GM12878 (cell line): ENCODE data around the gene HTR1D. TPM values are rescaled to one million over a fixed set of nuclear protein-coding genes. Genes with fewer than 3 reads are reported as not detected.
A peak's percentile ranks its signal among the peaks of the same experiment; 100 is the strongest.

Source experiments
- ATAC-seq: fragments of 200-7000 bp; cut with Tn5 transposase; 3 replicates; pipeline ENCODE4 v1.9.1; 2020; ENCODE audit warnings: mild to moderate bottlenecking, moderate library complexity
- BruUV-seq: library from RNA; stranded (reverse); fragments of 400-500 nt; replicated peaks from 2 replicates; lab custom pipeline; 2021; lab: Mats Ljungman, UMichigan
- CTCF ChIA-PET: fragments of 300-600 bp; sonication (Branson Sonifier 250); formaldehyde crosslinking; extraction: SDS; loops from one replicate; lab custom pipeline; 2021; ENCODE audit warnings: inconsistent platforms; lab: Yijun Ruan, JAX
- POLR2A ChIA-PET: fragments of 350-600 bp; formaldehyde crosslinking; extraction: SDS; loops from one replicate; lab custom pipeline; 2021; ENCODE audit warnings: inconsistent platforms; lab: Charles Lee
- RAD21 ChIA-PET: fragments of 300-600 bp; sonication (Branson Sonifier 250); formaldehyde crosslinking; loops from one replicate; lab custom pipeline; 2023; ENCODE audit warnings: antibody characterized with exemption; ENCODE audit not compliant: unreplicated experiment; lab: Charles Lee
- SMC1A ChIA-PET: fragments of 300-600 bp; sonication (Branson Sonifier 250); formaldehyde crosslinking; loops from one replicate; lab custom pipeline; 2023; ENCODE audit not compliant: unreplicated experiment, uncharacterized antibody; lab: Charles Lee
- DNase-seq: peaks from one replicate; pipeline ENCODE4 v3.0.0-alpha.2; 2011; ENCODE audit warnings: low read depth, low spot score
- FAIRE-seq: peaks from 3 replicates; lab custom pipeline; 2011; peaks lifted over from hg19 to GRCh38; lab: Jason Lieb, UNC
- H2AFZ ChIP-seq: 2 replicates; pipeline ENCODE4 v1.6.0; 2011; ENCODE audit warnings: low read depth, low read length, control low read depth; ENCODE audit not compliant: control insufficient read depth
- H3K27ac ChIP-seq: 2 replicates; pipeline ENCODE4 v1.5.1; 2011; ENCODE audit warnings: control low read depth; ENCODE audit not compliant: control insufficient read depth, insufficient read depth
- H3K27me3 ChIP-seq, 2 experiments: replicated peaks in 1 of 2; 2 replicates each; pipeline versions ENCODE4 v1.6.0 to v1.6.1; 2011; ENCODE audit warnings: low read length in 1 of 2; ENCODE audit not compliant: control insufficient read depth in 2 of 2, insufficient read depth in 2 of 2
- H3K36me3 ChIP-seq, 2 experiments: 2 replicates each; pipeline ENCODE4 v1.5.1; 2011; ENCODE audit warnings: low read length in 1 of 2; ENCODE audit not compliant: control insufficient read depth in 2 of 2, insufficient read depth in 2 of 2
- H3K4me1 ChIP-seq: 2 replicates; pipeline ENCODE4 v1.6.1; 2011; ENCODE audit warnings: mild to moderate bottlenecking, low read length, moderate library complexity, mixed read lengths; ENCODE audit not compliant: control insufficient read depth, insufficient read depth
- H3K4me2 ChIP-seq: 2 replicates; pipeline ENCODE4 v1.6.0; 2011; ENCODE audit warnings: control low read depth; ENCODE audit not compliant: control insufficient read depth, insufficient read depth
- H3K4me3 ChIP-seq: fragments of 200-600 bp; sonication (generic); 2 replicates; pipeline ENCODE4 v1.5.1; 2016
- H3K79me2 ChIP-seq: 2 replicates; pipeline ENCODE4 v1.6.0; 2011; ENCODE audit warnings: low read length; ENCODE audit not compliant: control insufficient read depth, insufficient read depth
- H3K9ac ChIP-seq: 2 replicates; pipeline ENCODE4 v1.8.0; 2011; ENCODE audit warnings: low read length, control low read depth, mixed read lengths; ENCODE audit not compliant: control insufficient read depth, insufficient read depth
- H3K9me3 ChIP-seq: replicated peaks from 3 replicates; pipeline ENCODE4 v1.5.1; 2011; ENCODE audit warnings: mild to moderate bottlenecking, low read length; ENCODE audit not compliant: control insufficient read depth, insufficient read depth
- H4K20me1 ChIP-seq: 2 replicates; pipeline ENCODE4 v1.6.0; 2011; ENCODE audit not compliant: control insufficient read depth, insufficient read depth
- EGR1 ChIP-seq, 2 experiments: IDR thresholded peaks; 1 replicate in 1 of 2; 2 replicates in 1 of 2; pipeline ENCODE4 v1.6.1; 2011 to 2012; ENCODE audit warnings: low read depth in 2 of 2, low read length in 2 of 2, borderline replicate concordance in 1 of 2, mild to moderate bottlenecking in 1 of 2, moderate library complexity in 1 of 2
- JUNB ChIP-seq: IDR thresholded peaks from 2 replicates; pipeline ENCODE4 v1.6.1; 2016; ENCODE audit warnings: antibody characterized with exemption, mild to moderate bottlenecking
- PAX8 ChIP-seq: fragments of 450-650 bp; IDR thresholded peaks from 2 replicates; pipeline ENCODE4 v1.6.1; 2017; ENCODE audit warnings: mild to moderate bottlenecking, moderate library complexity
- PML ChIP-seq: IDR thresholded peaks from 2 replicates; pipeline ENCODE4 v1.6.1; 2012; ENCODE audit warnings: low read length, inconsistent platforms
- RB1 ChIP-seq: fragments of 450-650 bp; formaldehyde crosslinking; IDR thresholded peaks from 2 replicates; pipeline ENCODE4 v1.6.1; 2017; ENCODE audit warnings: mild to moderate bottlenecking, borderline replicate concordance
- SMC3 ChIP-seq: IDR thresholded peaks from 2 replicates; pipeline ENCODE4 v1.6.1; 2011; ENCODE audit warnings: low read length, improper control_type of control experiment, borderline replicate concordance
- ZBTB40 ChIP-seq: fragments of 450-650 bp; IDR thresholded peaks from 2 replicates; pipeline ENCODE4 v1.6.1; 2016; ENCODE audit warnings: mild to moderate bottlenecking, moderate library complexity, borderline replicate concordance
- WGBS: methylation state at CpG from one replicate; pipeline ENCODE4 v1.1.6; 2016; ENCODE audit warnings: low lambda C conversion rate; ENCODE audit not compliant: insufficient replicate concordance, insufficient coverage; ENCODE audit errors: missing lambda C conversion rate; 5-methylcytosine and 5-hydroxymethylcytosine counted together
- in situ Hi-C: fragments of 300-500 bp; cut with MboI; formaldehyde crosslinking; loops from 9 replicates; pipeline ENCODE4 v1.14.3; 2018; ENCODE audit warnings: mixed read lengths
- intact Hi-C: fragments of 100-400 bp; cut with micrococcal nuclease; formaldehyde crosslinking; loops from one replicate; pipeline ENCODE4 v1.14.2; 2022; ENCODE audit not compliant: unreplicated experiment
- polyA plus RNA-seq, 11 experiments: library from polyadenylated mRNA; depleted of rRNA in 4 of 11; unstranded in 6 of 11; stranded (reverse) in 5 of 11; fragments of >200 nt; fragmentation: Nextera tagmentation in 4 of 11; fragmentation: Illumina TruSeq in 1 of 11; extraction: Ambion mirVana in 4 of 11; extraction: Trizol in 1 of 11; gene quantifications; 1 replicate in 1 of 11; 2 replicates in 10 of 11; pipeline versions ENCODE4 v1.2.1 to v1.2.3, GENCODE V29; 2011 to 2016; ENCODE audit warnings: inconsistent platforms in 2 of 11, missing spikeins in 2 of 11, low read depth in 1 of 11
- total RNA-seq, 4 experiments: library from RNA; depleted of rRNA in 3 of 4; stranded (reverse); fragments of >200 nt in 3 of 4; fragmentation: Illumina TruSeq in 1 of 4; extraction: Trizol in 1 of 4; gene quantifications; 2 replicates each; pipeline versions ENCODE4 v1.2.1 to v1.2.3, GENCODE V29; 2013 to 2021
- TF ChIP-seq, protein P1 (sequence below), 3 experiments: IDR thresholded peaks in 2 of 3; conservative IDR thresholded peaks in 1 of 3; 2 replicates each; pipeline ENCODE4 v1.5.1; 2011; ENCODE audit warnings: low read depth in 3 of 3, low read length in 3 of 3, mild to moderate bottlenecking in 3 of 3, control low read depth in 2 of 3, moderate library complexity in 2 of 3, inconsistent platforms in 1 of 3, mixed read lengths in 1 of 3; ENCODE audit not compliant: control insufficient read depth in 2 of 3, insufficient read depth in 1 of 3; ENCODE audit errors: extremely low read depth in 1 of 3
- TF ChIP-seq, protein P2 (sequence below): fragments of 450-650 bp; IDR thresholded peaks from 2 replicates; pipeline ENCODE4 v1.6.1; 2016; ENCODE audit warnings: mild to moderate bottlenecking
- TF ChIP-seq, protein P3 (sequence below): fragments of 450-650 bp; formaldehyde crosslinking; IDR thresholded peaks from 2 replicates; pipeline ENCODE4 v1.5.0; 2022; ENCODE audit warnings: mild to moderate bottlenecking, missing genetic modification characterization

The HTR1D gene
- total and polyA plus RNA-seq, 10 of the 15 experiments (the other 5 are each of a cell fraction or from before 2014, with no cell fraction given) = 0.07 TPM; not detected in 9

- RAD21 ChIA-PET = interaction anchor here (0.8 to 7.0 kb wide), 37 partner anchors 10 to 355 kb away, joined by 3 to 338 read pairs (median 5); partner anchors contain the start of genes LACTBL1 and LUZP1
- DNase-seq = no peak
- in situ Hi-C loops = no loop called here
- under 1% methylated on average over 10 of the region's 10 CpGs for WGBS
- no peaks in the 10 kb centered on the region; the same call in 1 of the 2 replicates for H3K4me1 ChIP-seq
- peak overlapping the region; percentile 55 for H2AFZ ChIP-seq
- POLR2A ChIA-PET = interaction anchor here (1.6 to 4.5 kb wide), 2 partner anchors 82 to 86 kb away, joined by 7 to 31 read pairs; no protein-coding TSS in a partner anchor
- H3K27me3 ChIP-seq = no peaks in the 10 kb centered on the region
- no peak overlapping the region for H3K27ac ChIP-seq
- no peaks in the 10 kb centered on the region for H3K9me3 ChIP-seq
- H3K4me3 ChIP-seq = no peak overlapping the region
- no peaks in the 10 kb centered on the region for H4K20me1 ChIP-seq
- peak; percentile 76 for ATAC-seq
- FAIRE-seq = peak; percentile 49
- SMC1A ChIA-PET = interaction anchor here (0.6 to 15.5 kb wide), 49 partner anchors 10 to 480 kb away, joined by 3 to 455 read pairs (median 5); partner anchors contain the start of gene LACTBL1
- H3K4me2 ChIP-seq = peak overlapping the region; percentile 62; the same call in 1 of the 2 replicates
- H3K9ac ChIP-seq = no peak overlapping the region
- CTCF ChIA-PET = interaction anchor here (0.5 to 22.0 kb wide), 61 partner anchors 8 to 1161 kb away, joined by 3 to 961 read pairs (median 4); partner anchors contain the start of gene LACTBL1
- intact Hi-C loops = loop anchor here (1.0 kb wide), 2 partner anchors 86 to 208 kb away; no protein-coding TSS in a partner anchor
- no TSS peak for BruUV-seq
- no peaks in the 10 kb centered on the region for H3K36me3 ChIP-seq
- H3K79me2 ChIP-seq = no peaks in the 10 kb centered on the region
- TF ChIP-seq JUNB = no peak
- peak; percentile 46; the same call in 1 of the 2 replicates for TF ChIP-seq RB1
- TF ChIP-seq PML = no peak
- TF ChIP-seq PAX8 = no peak
- TF ChIP-seq, protein P1, sequence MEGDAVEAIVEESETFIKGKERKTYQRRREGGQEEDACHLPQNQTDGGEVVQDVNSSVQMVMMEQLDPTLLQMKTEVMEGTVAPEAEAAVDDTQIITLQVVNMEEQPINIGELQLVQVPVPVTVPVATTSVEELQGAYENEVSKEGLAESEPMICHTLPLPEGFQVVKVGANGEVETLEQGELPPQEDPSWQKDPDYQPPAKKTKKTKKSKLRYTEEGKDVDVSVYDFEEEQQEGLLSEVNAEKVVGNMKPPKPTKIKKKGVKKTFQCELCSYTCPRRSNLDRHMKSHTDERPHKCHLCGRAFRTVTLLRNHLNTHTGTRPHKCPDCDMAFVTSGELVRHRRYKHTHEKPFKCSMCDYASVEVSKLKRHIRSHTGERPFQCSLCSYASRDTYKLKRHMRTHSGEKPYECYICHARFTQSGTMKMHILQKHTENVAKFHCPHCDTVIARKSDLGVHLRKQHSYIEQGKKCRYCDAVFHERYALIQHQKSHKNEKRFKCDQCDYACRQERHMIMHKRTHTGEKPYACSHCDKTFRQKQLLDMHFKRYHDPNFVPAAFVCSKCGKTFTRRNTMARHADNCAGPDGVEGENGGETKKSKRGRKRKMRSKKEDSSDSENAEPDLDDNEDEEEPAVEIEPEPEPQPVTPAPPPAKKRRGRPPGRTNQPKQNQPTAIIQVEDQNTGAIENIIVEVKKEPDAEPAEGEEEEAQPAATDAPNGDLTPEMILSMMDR (IDR thresholded peaks at IDR 0.05 in 2 of 3, conservative IDR thresholded peaks at IDR 0.05 in 1 of 3; ENCODE audit: control insufficient read depth in 2 of 3, extremely low read depth in 1 of 3, insufficient read depth in 1 of 3, low read depth in 3 of 3, low read length in 3 of 3) = peak; percentile 51 to 76 (median 52); a peak in 5 of 6 replicates
- TF ChIP-seq EGR1 (IDR thresholded peaks at IDR 0.05; ENCODE audit: borderline replicate concordance in 1 of 2, low read depth in 2 of 2, low read length in 2 of 2) = peak in 1 of 2 experiments; percentile 9; a peak in 1 of 3 replicates
- TF ChIP-seq, protein P2, sequence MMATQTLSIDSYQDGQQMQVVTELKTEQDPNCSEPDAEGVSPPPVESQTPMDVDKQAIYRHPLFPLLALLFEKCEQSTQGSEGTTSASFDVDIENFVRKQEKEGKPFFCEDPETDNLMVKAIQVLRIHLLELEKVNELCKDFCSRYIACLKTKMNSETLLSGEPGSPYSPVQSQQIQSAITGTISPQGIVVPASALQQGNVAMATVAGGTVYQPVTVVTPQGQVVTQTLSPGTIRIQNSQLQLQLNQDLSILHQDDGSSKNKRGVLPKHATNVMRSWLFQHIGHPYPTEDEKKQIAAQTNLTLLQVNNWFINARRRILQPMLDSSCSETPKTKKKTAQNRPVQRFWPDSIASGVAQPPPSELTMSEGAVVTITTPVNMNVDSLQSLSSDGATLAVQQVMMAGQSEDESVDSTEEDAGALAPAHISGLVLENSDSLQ = no peak
- peak; percentile 97 for TF ChIP-seq SMC3
- TF ChIP-seq, protein P3, sequence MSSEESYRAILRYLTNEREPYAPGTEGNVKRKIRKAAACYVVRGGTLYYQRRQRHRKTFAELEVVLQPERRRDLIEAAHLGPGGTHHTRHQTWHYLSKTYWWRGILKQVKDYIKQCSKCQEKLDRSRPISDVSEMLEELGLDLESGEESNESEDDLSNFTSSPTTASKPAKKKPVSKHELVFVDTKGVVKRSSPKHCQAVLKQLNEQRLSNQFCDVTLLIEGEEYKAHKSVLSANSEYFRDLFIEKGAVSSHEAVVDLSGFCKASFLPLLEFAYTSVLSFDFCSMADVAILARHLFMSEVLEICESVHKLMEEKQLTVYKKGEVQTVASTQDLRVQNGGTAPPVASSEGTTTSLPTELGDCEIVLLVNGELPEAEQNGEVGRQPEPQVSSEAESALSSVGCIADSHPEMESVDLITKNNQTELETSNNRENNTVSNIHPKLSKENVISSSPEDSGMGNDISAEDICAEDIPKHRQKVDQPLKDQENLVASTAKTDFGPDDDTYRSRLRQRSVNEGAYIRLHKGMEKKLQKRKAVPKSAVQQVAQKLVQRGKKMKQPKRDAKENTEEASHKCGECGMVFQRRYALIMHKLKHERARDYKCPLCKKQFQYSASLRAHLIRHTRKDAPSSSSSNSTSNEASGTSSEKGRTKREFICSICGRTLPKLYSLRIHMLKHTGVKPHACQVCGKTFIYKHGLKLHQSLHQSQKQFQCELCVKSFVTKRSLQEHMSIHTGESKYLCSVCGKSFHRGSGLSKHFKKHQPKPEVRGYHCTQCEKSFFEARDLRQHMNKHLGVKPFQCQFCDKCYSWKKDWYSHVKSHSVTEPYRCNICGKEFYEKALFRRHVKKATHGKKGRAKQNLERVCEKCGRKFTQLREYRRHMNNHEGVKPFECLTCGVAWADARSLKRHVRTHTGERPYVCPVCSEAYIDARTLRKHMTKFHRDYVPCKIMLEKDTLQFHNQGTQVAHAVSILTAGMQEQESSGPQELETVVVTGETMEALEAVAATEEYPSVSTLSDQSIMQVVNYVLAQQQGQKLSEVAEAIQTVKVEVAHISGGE (CRISPR knock-in tag) = no peak
- no peak for TF ChIP-seq ZBTB40
Measured at GRCh38 chr1:23184212-23184934, 32.9 kb downstream of the HTR1D start.
